Hair follicle dermal papilla cell (primary cell): Measurements from ENCODE around the gene S1PR4. TPM values are rescaled to one million over a fixed set of nuclear protein-coding genes. Genes with fewer than 3 reads are reported as not detected.

Experiments used
- total RNA-seq: library from RNA; depleted of rRNA; stranded (reverse); fragments of >200 nt; gene quantifications from 2 replicates; pipeline ENCODE4 v1.2.3, GENCODE V29; 2012

S1PR4 gene
- total RNA-seq, result not detected in 2 replicates

DNA sequence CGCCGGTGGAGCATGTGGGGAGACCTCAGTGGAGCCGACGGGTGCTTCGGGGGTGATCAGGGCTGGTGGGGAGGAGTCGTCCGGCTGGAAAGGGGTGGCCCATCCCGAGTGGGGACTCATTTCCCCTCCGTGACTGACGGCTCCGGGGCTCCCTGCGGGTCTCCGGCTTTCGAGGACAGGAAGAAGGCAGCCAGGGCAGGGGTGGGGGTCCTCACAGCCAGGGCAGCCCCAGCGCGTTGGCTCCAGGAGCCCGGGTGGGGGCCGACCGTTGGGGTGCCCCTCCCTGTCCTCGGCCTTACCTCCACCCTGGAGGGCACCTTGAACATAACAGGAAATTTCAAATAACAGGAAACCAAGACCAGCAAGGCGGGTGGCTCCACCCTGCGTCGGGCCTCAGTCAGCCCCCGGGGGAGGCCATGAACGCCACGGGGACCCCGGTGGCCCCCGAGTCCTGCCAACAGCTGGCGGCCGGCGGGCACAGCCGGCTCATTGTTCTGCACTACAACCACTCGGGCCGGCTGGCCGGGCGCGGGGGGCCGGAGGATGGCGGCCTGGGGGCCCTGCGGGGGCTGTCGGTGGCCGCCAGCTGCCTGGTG, at the start of gene S1PR4:
Gene S1PR4, plus strand, starts transcription at position 393 of the 596 bp plus-strand sequence. Its CDS starts 24 bp downstream, at position 417.

GRCh38 chr19:3135961-3136683, 42.4 kb upstream of the S1PR4 start, which contains the start of gene GNA15:
TSS of gene GNA15 (plus strand) at chr19:3136033. CDS start at chr19:3136451, 418 bp downstream.

DNA sequence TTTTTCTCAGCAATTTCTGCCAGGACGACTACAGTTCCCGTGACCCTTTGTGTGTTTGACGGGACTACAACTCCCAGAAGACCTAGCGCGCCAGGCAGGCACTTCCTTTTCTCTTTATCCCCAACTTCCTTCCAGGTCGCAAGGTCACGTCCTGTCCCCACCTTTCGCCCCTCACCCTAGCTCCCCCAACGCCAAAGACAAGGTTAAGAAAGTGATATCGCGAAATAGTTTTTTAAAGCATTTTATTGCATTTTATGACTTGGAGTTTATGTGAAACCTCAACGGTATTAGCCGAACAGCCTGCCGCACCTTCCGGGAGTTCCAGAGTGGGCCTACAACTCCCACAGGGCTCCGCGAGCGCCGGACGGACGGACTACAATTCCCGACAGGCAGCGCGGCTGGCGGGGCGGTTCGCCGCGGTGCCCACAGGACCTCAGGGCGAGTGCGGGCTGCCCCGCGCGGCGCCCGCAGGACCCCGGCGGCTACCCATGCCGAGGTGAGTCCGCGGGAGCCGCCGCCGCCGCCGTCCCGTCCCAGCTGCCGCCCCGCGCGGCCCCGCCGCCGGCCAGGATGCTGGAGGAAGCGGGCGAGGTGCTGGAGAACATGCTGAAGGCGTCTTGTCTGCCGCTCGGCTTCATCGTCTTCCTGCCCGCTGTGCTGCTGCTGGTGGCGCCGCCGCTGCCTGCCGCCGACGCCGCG, 7.0 kb downstream of the S1PR4 start, which contains the start of gene NCLN:
Gene NCLN, plus strand, starts transcription at position 470 of the 699 bp plus-strand sequence. Its CDS starts 101 bp downstream, at position 571.

DNA sequence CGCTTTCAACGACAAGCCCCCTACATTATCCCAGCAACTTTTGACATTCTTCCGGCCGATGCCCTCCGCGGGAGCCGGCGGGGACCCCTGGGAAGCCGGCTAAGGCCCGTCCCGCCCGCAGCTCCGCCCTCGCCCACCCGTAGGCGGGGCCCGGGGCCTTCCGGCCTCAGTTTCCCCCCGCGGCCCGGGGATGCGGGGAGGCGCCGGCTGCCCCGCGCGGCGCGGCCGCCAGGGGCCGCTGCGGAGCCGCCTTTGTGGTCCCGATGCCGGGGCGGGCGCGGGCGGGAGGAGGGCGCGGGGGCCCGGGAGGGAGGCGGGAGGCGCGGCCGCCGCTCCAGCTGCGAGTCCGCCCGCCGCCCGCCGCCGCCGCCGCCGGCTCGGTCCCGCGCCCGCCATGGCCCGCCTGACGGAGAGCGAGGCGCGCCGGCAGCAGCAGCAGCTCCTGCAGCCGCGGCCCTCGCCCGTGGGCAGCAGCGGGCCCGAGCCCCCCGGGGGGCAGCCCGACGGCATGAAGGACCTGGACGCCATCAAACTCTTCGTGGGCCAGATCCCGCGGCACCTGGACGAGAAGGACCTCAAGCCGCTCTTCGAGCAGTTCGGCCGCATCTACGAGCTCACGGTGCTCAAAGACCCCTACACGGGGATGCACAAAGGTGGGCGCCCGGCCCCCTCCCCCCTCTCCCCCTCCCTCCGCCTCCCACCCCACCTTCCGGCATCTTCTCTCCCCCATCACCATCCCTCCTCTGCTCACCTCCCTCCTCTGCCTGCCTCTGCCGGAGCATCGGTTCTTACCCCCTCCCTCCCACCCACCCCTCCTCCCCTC, 46.0 kb downstream of the S1PR4 start, which contains the start of gene CELF5:
Gene CELF5, plus strand, starts transcription at position 316 of the 823 bp plus-strand sequence. Its CDS starts 79 bp downstream, at position 395.

Other genes starting within 250 kb of the S1PR4 start
- 2.9 and 5.3 TPM in 2 replicates for gene ZNF77, start 233.8 kb upstream of the S1PR4 start, total RNA-seq
- gene TLE6, start 201.2 kb upstream of the S1PR4 start, total RNA-seq, result 1.1 and 2.3 TPM in 2 replicates
- 2.3 and 3.4 TPM in 2 replicates for gene TLE2, start 149.5 kb upstream of the S1PR4 start, total RNA-seq
- gene TLE5, start 116.3 kb upstream of the S1PR4 start, total RNA-seq, result 343 and 350 TPM in 2 replicates
- gene GNA11, start 84.4 kb upstream of the S1PR4 start, total RNA-seq, result 70.2 and 79.3 TPM in 2 replicates
- gene GNA15, start 42.7 kb upstream of the S1PR4 start, total RNA-seq, result 0.16 TPM in 1 of 2 replicates, not detected in the other
- 37.3 TPM in 2 replicates for gene NCLN, start 7.2 kb downstream of the S1PR4 start, total RNA-seq
- 0.12 TPM in 1 of 2 replicates, not detected in the other for gene CELF5, start 45.9 kb downstream of the S1PR4 start, total RNA-seq
- 93.6 and 102 TPM in 2 replicates for gene NFIC, start 187.8 kb downstream of the S1PR4 start, total RNA-seq